GM21367 (cell line): ENCODE results near the gene YAF2.
A peak's percentile ranks its signal among the peaks of the same experiment; 100 is the strongest.
"Not testable (repeated sequence)": the region's sequence is repeated elsewhere in the genome, so short reads cannot be mapped to it uniquely, and the experiment has no call there.

ENCODE experiments used
- ATAC-seq: cut with Tn5 transposase; IDR thresholded peaks from one replicate; pipeline ENCODE4 v1.9.1; 2021; ENCODE audit not compliant: unreplicated experiment

The YAF2 gene

DNA sequence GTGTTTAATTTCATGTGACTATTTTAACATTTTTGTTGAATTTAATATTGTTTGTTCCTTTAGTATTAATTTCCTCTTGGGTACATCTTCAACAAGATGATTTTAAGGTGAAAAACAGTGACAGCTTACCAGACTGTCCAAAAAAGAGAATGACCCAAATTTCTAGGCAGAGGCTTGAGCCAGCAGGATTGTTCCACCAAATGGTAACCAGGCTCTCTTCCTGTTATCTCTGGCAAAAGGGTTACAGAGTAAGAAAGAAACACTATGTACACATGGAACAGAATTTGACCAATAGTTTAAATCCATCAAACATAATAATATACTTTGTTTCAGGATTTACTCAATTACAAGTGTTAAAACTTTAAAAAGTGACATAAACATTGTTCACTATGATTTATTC is 39.0 kb downstream of the YAF2 start:
- ATAC-seq: no peak

GRCh38 chr12:42196723-42197603 is 41.1 kb downstream of the YAF2 start:
- ATAC-seq: no peak

DNA sequence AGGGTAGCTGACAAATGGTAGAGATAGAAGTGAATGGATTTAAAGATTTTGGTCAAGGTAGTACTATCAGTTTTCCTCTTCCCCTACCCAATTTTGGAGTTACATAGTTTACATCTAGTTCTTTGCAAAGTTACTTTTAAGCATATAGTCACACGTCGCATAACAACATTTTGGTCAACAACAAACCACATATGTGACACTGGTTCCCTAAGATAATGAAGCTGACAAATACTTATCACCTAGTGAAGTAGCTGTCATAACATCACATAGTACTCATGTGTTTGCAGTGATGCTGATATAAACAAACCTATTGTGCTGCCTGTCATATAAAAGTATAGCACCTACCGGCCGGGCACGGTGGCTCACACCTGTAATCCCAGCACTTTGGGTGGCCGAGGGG is 45.4 kb downstream of the YAF2 start:
- no peak for ATAC-seq

GRCh38 chr12:42192258-42192657 is 45.8 kb downstream of the YAF2 start:
- no peak for ATAC-seq

DNA sequence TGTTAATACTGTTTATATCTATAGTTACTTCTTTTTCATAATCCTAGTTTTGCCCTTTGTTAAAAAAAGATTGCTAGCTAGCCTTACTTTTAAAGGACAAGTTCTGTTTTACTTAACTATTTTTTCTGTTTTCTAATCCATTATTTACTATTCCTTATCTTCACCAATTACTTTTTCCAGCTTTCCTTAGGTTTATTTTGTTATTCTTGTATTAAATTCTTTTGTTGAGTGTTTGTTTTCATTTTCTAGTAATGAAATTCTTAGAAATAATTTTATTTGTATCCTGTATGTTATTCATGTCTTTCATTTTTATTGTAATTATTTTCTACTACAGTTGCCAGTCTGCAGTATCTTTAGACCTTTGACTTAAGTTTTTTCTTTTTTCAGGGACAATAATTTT is 47.7 kb downstream of the YAF2 start:
- no peak for ATAC-seq

DNA sequence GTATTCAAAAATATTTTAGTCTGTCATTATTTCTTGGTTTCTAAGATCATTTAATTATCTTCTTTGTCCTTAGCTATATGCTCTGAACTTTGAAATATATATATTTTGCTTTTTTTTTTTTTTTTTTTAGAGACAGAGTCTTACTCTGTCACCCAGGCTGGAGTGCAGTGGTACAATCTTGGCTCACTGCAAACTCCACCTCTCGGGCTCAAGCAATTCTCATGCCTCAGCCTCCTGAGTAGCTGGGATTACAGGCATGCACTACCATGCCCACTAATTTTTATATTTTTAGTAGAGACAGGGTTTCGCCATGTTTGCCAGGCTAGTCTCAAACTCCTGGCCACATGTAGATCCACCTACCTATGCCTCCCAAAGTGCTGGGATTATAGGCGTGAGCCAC is 49.8 kb downstream of the YAF2 start:
- ATAC-seq: not testable (repeated sequence)

GRCh38 chr12:42187799-42188198 is 50.2 kb downstream of the YAF2 start:
- ATAC-seq: no peak

GRCh38 chr12:42186793-42187192 is 51.3 kb downstream of the YAF2 start:
- peak; percentile 75 for ATAC-seq

DNA sequence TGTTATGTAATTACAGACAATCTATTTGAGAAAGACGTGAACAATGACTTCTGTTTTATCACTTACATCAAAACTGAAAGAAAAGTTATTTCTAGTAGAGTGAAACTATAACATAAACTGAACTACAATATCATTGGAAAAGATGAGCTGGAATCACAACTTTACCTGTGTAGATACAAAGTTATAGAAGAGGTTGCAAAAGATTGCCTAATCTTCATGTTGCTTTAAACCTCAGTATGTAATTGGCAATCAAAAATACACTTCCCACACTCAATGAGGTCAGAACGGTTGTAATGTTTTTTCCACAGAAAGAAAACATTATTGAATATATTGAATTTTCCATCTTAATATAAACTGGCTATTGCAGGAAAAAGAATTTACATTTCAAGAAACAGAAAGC is 55.7 kb downstream of the YAF2 start:
- no peak for ATAC-seq

- no peak for ATAC-seq
Observed at GRCh38 chr12:42180990-42181596, 57.0 kb downstream of the YAF2 start.

GRCh38 chr12:42178101-42178500 is 59.9 kb downstream of the YAF2 start:
- no peak for ATAC-seq

- no peak for ATAC-seq
Observed at GRCh38 chr12:42174978-42175377, 63.1 kb downstream of the YAF2 start.

- no peak for ATAC-seq
Observed at GRCh38 chr12:42173961-42174521, 64.0 kb downstream of the YAF2 start.

GRCh38 chr12:42172441-42173210 is 65.4 kb downstream of the YAF2 start:
- ATAC-seq: no peak

DNA sequence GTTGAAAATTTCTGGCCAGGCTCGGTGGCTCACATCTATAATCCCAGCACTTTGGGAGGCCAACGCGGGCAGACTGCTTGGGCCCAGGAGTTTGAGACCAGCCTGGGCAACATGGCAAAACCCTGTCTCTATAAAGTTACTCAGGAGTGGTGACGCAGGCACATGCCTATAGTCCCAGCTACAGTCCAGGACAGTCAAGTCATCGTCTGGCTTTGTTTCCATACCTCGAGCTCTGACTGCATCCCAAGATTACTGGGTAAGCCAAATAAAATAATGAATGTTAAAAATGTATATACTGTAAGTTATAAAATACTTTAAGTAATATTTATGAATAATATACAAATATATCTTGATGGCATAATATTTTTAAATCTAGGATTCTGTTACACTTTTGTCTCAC is 70.3 kb downstream of the YAF2 start:
- ATAC-seq: no peak

DNA sequence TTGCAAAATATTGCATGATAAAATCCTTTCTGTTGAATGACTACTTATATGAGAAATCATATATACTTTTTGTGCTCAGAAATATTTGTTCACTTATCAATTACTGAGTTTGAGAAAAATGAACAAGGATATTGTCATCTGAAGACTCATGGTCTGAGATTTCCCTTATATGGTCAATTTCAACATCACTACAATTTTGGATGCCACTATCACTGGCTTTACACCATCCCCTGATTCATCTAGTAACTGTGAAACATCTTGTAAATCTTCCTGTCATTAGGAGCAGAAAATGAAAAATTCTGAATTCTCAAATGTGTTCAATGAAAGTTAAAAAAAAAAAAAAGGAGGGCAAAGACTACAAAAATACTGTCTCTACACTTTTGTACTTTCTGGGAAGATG is 71.5 kb downstream of the YAF2 start:
- ATAC-seq: no peak

DNA sequence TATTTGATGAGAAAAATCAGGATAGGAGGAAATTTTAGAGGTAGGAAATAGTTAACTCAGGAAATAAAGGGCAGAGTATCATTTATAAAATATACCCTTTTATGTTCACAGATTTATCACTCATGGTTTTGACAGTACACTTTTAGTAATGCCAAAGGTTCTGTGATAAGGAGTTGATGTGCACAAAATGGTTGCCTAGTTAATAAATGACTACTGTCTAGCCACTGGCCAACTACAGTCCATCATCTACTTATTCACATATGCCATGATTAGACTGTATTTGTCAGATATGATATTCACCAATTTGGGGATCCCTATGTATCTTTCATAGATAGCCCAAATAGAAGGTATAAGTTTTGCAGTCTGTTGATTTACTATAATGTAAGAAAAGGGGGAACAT is 74.1 kb downstream of the YAF2 start:
- no peak for ATAC-seq

DNA sequence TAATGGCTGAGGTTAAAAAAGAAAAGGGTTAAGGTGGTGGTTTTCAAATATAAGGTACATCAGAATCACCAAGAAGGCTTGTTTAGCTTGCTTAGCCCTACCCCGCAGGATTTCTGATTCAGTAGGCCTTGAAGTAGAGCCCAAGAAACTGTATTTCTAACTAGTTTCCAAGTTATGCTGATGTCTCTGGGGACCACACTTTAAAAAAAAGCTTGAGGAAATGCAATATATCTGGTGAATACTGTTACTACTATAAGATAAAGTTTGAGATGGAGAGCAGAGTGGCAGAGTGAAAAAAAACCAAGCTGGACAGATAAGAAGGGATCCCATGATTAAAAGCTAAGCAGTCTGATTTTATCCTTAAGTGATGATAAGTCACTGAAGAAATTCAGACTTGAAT is 75.1 kb downstream of the YAF2 start:
- ATAC-seq: no peak

GRCh38 chr12:42162193-42162592 is 75.9 kb downstream of the YAF2 start:
- ATAC-seq: no peak

- no peak for ATAC-seq
Observed at GRCh38 chr12:42161529-42161928, 76.5 kb downstream of the YAF2 start.

- ATAC-seq: no peak
Observed at GRCh38 chr12:42156232-42156631, 81.8 kb downstream of the YAF2 start.
